K562 (cell line): ENCODE measurements around the gene PLPP6. TPM values are rescaled to one million over a fixed set of nuclear protein-coding genes. Genes with fewer than 3 reads are reported as not detected.

Source experiments
- ATAC-seq: fragments of 200-7000 bp; cut with Tn5 transposase; 3 replicates; pipeline ENCODE4 v1.9.1; 2020; ENCODE audit warnings: moderate library complexity
- BruUV-seq: library from RNA; stranded (reverse); fragments of 400-500 nt; replicated peaks from 2 replicates; lab custom pipeline; 2021; lab: Mats Ljungman, UMichigan
- CTCF ChIA-PET: fragments of 300-600 bp; formaldehyde crosslinking; extraction: SDS; loops from one replicate; lab custom pipeline; 2021; ENCODE audit warnings: low intra/inter-chr PET ratio; lab: Yijun Ruan, JAX
- POLR2A ChIA-PET: fragments of 300-600, 350-650 bp; sonication (Branson Sonifier 250); formaldehyde crosslinking; extraction: SDS; loops from one replicate; lab custom pipeline; 2021; ENCODE audit warnings: antibody characterized with exemption, inconsistent platforms; lab: Yijun Ruan, JAX
- DNase-seq, 4 experiments: peaks; one replicate each; pipeline versions ENCODE4 v3.0.0 to v3.0.0-alpha.2; 2011 to 2018; ENCODE audit warnings: low spot score in 3 of 4, mixed read lengths in 3 of 4; ENCODE audit errors: extremely low read depth in 1 of 4
- FAIRE-seq: peaks from 2 replicates; lab custom pipeline; 2011; peaks lifted over from hg19 to GRCh38; lab: Jason Lieb, UNC
- H2AFZ ChIP-seq: 2 replicates; pipeline ENCODE4 v1.6.0; 2011; ENCODE audit warnings: low read depth, low read length, control low read depth, inconsistent platforms
- H3K27ac ChIP-seq: fragments of 200-600 bp; 3 replicates; pipeline ENCODE4 v1.8.0; 2011; ENCODE audit warnings: low read depth, mild to moderate bottlenecking, control low read depth, inconsistent platforms, low read length, moderate library complexity, mixed read lengths; ENCODE audit errors: extremely low read depth
- H3K27me3 ChIP-seq, 2 experiments: fragments of 300-600 bp in 1 of 2; 2 replicates in 1 of 2; 3 replicates in 1 of 2; pipeline versions ENCODE4 v1.6.0 to v1.8.0; 2011; ENCODE audit warnings: inconsistent platforms in 2 of 2, low read length in 2 of 2, mild to moderate bottlenecking in 1 of 2, mixed read lengths in 1 of 2, moderate library complexity in 1 of 2; ENCODE audit not compliant: control insufficient read depth in 2 of 2, insufficient read depth in 2 of 2
- H3K36me3 ChIP-seq: fragments of 300-600 bp; 3 replicates; pipeline ENCODE4 v1.8.0; 2011; ENCODE audit warnings: mild to moderate bottlenecking, low read length, inconsistent platforms; ENCODE audit not compliant: control insufficient read depth, insufficient read depth
- H3K4me1 ChIP-seq, 2 experiments: fragments of 200-600 bp in 1 of 2; replicated peaks in 1 of 2; 2 replicates in 1 of 2; 3 replicates in 1 of 2; pipeline versions ENCODE4 v1.5.1 to v1.8.0; 2011; ENCODE audit warnings: inconsistent platforms in 2 of 2, low read length in 2 of 2, mild to moderate bottlenecking in 1 of 2, mixed read lengths in 1 of 2, moderate library complexity in 1 of 2; ENCODE audit not compliant: control insufficient read depth in 2 of 2, insufficient read depth in 2 of 2
- H3K4me2 ChIP-seq: 2 replicates; pipeline ENCODE4 v1.6.1; 2011; ENCODE audit warnings: low read length, control low read depth, inconsistent platforms, mixed read lengths; ENCODE audit not compliant: insufficient read depth
- H3K4me3 ChIP-seq: fragments of 200-600 bp; sonication (generic), shearing (Covaris generic); 2 replicates; pipeline ENCODE4 v1.5.1; 2016; ENCODE audit warnings: control low read depth, inconsistent platforms
- H3K79me2 ChIP-seq: fragments of 200-600 bp; 3 replicates; pipeline ENCODE4 v1.8.0; 2011; ENCODE audit warnings: low read length, inconsistent platforms; ENCODE audit not compliant: control insufficient read depth, insufficient read depth
- H3K9ac ChIP-seq, 2 experiments: 2 replicates each; pipeline versions ENCODE4 v1.6.0 to v1.6.1; 2011; ENCODE audit warnings: low read depth in 2 of 2, low read length in 2 of 2, control low read depth in 1 of 2, inconsistent platforms in 1 of 2, mild to moderate bottlenecking in 1 of 2, mixed read lengths in 1 of 2; ENCODE audit not compliant: insufficient read depth in 1 of 2
- H3K9me1 ChIP-seq: one replicate; pipeline ENCODE4 v1.6.0; 2011; ENCODE audit warnings: inconsistent platforms, mild to moderate bottlenecking, low read length, moderate library complexity; ENCODE audit not compliant: control insufficient read depth, insufficient read depth
- H3K9me3 ChIP-seq: replicated peaks from 2 replicates; pipeline ENCODE4 v1.5.1; 2011; ENCODE audit warnings: low read depth, low read length, inconsistent platforms; ENCODE audit not compliant: control insufficient read depth, insufficient read depth
- H4K20me1 ChIP-seq: replicated peaks from 2 replicates; pipeline ENCODE4 v1.6.1; 2011; ENCODE audit warnings: low read length, inconsistent platforms, mixed read lengths; ENCODE audit not compliant: control insufficient read depth, insufficient read depth
- ESRRB ChIP-seq: fragments of 250-450 bp; sonication (Bioruptor Pico); IDR thresholded peaks from 2 replicates; pipeline ENCODE4 v1.5.0; 2020; ENCODE audit warnings: mild to moderate bottlenecking, moderate library complexity, borderline replicate concordance
- ETS2 ChIP-seq: IDR thresholded peaks from 2 replicates; pipeline ENCODE4 v1.6.1; 2016; ENCODE audit warnings: borderline replicate concordance, missing genetic modification characterization, mild to moderate bottlenecking, moderate library complexity, missing compliant biosample characterization; ENCODE audit not compliant: poor library complexity, severe bottlenecking
- GTF3C2 ChIP-seq: IDR thresholded peaks from 3 replicates; pipeline ENCODE4 v1.6.1; 2011; ENCODE audit warnings: borderline replicate concordance, mild to moderate bottlenecking, moderate library complexity; ENCODE audit not compliant: insufficient read length; ENCODE audit errors: extremely low read depth
- HOMEZ ChIP-seq: fragments of 250-450 bp; sonication (Bioruptor Pico); IDR thresholded peaks from 2 replicates; pipeline ENCODE4 v1.4.0; 2020; ENCODE audit warnings: mild to moderate bottlenecking, moderate library complexity
- KAT8 ChIP-seq: fragments of 450-650 bp; IDR thresholded peaks from 2 replicates; pipeline ENCODE4 v1.6.1; 2016; ENCODE audit warnings: low read depth, mild to moderate bottlenecking
- NFXL1 ChIP-seq: fragments of 450-650 bp; formaldehyde crosslinking; IDR thresholded peaks from 2 replicates; pipeline ENCODE4 v1.4.0; 2021; ENCODE audit warnings: mild to moderate bottlenecking
- NUFIP1 ChIP-seq: fragments of 450-650 bp; IDR thresholded peaks from 2 replicates; pipeline ENCODE4 v1.6.1; 2018; ENCODE audit not compliant: partially characterized antibody
- RBM39 ChIP-seq: fragments of 200-400 bp; formaldehyde crosslinking; optimal IDR thresholded peaks from 2 replicates; pipeline ENCODE3; 2018; ENCODE audit warnings: low read depth, low read length
- SP1 ChIP-seq: sonication (generic); formaldehyde crosslinking; IDR thresholded peaks from 2 replicates; pipeline ENCODE4 v1.8.1; 2022; ENCODE audit warnings: mild to moderate bottlenecking, missing genetic modification reagents
- TAF9B ChIP-seq: fragments of 450-650 bp; IDR thresholded peaks from 2 replicates; pipeline ENCODE4 v1.6.1; 2018; ENCODE audit warnings: mild to moderate bottlenecking; ENCODE audit not compliant: partially characterized antibody
- TGIF2 ChIP-seq: sonication (generic); formaldehyde crosslinking; IDR thresholded peaks from 2 replicates; pipeline ENCODE4 v1.8.1; 2022; ENCODE audit warnings: mild to moderate bottlenecking, missing genetic modification reagents, moderate library complexity
- ZNF217 ChIP-seq: sonication (generic); formaldehyde crosslinking; IDR thresholded peaks from 2 replicates; pipeline ENCODE4 v1.8.0; 2022; ENCODE audit warnings: mild to moderate bottlenecking, missing genetic modification reagents
- ZNF830 ChIP-seq: fragments of 250-450 bp; sonication (Bioruptor Pico); IDR thresholded peaks from 2 replicates; pipeline ENCODE4 v1.5.0; 2021; ENCODE audit warnings: mild to moderate bottlenecking
- WGBS: fragments of 100-300 bp; shearing (Covaris generic); methylation state at CpG from one replicate; pipeline ENCODE4 v1.1.6; 2016; ENCODE audit warnings: low coverage, mixed read lengths; ENCODE audit not compliant: insufficient coverage; ENCODE audit errors: missing lambda C conversion rate; 5-methylcytosine and 5-hydroxymethylcytosine counted together
- in situ Hi-C: fragments of 300-500 bp; cut with MboI; formaldehyde crosslinking; loops from 4 replicates; pipeline ENCODE4 v1.15.0; 2018; ENCODE audit warnings: inconsistent platforms, mixed read lengths
- intact Hi-C: fragments of 100-400 bp; cut with micrococcal nuclease; formaldehyde crosslinking; loops from 2 replicates; pipeline ENCODE4 v1.14.2; 2022
- polyA plus RNA-seq, 8 experiments: library from polyadenylated mRNA; depleted of rRNA in 4 of 8; stranded (reverse) in 5 of 8; unstranded in 3 of 8; fragments of >200 nt; fragmentation: Nextera tagmentation in 2 of 8; fragmentation: Illumina TruSeq in 1 of 8; extraction: Ambion mirVana in 2 of 8; extraction: Trizol in 1 of 8; gene quantifications; 2 replicates each; pipeline versions ENCODE4 v1.2.1 to v1.2.3, GENCODE V29; 2011 to 2014; ENCODE audit warnings: inconsistent platforms in 1 of 8, missing spikeins in 1 of 8
- total RNA-seq, 7 experiments: library from RNA; depleted of rRNA in 6 of 7; stranded (reverse); fragments of >200 nt in 6 of 7; fragmentation: Illumina TruSeq in 2 of 7; extraction: Trizol in 2 of 7; gene quantifications; 2 replicates each; pipeline versions ENCODE4 v1.2.1 to v1.2.3, GENCODE V29; 2011 to 2021; ENCODE audit warnings: low replicate concordance in 1 of 7
- TF ChIP-seq, protein P1 (sequence below), 2 experiments: fragments of 450-650 bp in 1 of 2; IDR thresholded peaks; 2 replicates each; pipeline ENCODE4 v1.6.1; 2011 to 2017; ENCODE audit warnings: low read depth in 2 of 2, antibody characterized with exemption in 1 of 2, borderline replicate concordance in 1 of 2, low read length in 1 of 2, mild to moderate bottlenecking in 1 of 2, mixed read lengths in 1 of 2; ENCODE audit not compliant: control insufficient read depth in 1 of 2

PLPP6 gene
- total and polyA plus RNA-seq, 9 of the 15 experiments (the other 6 are each of a cell fraction or from before 2014, with no cell fraction given), result 1.9 to 8.9 (median 5.6) TPM

DNA sequence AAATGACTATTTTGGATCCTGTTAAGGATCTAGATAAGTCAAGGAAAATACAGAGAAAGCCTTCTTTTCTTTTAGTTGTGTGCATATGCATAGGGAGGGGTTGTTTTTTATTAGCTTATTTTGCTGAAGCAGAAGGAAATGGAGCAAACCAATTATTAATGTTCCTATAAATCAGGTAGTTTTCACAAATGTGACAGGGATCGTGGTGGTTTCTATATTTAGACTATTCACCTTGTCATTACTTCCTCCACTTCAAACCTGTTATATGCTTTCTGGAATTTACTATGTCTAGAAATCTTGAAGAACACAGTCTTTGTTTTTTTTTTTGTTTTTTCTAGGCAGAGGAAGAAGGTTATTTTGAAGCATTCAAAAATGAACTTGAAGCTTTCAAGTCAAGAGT, 39.4 kb downstream of the PLPP6 start (continued):
- no peak for TF ChIP-seq ESRRB (CRISPR knock-in tag)
- no peak for TF ChIP-seq RBM39
- no peak for TF ChIP-seq ZNF217
- TF ChIP-seq, all 486 proteins: peak for 0

DNA sequence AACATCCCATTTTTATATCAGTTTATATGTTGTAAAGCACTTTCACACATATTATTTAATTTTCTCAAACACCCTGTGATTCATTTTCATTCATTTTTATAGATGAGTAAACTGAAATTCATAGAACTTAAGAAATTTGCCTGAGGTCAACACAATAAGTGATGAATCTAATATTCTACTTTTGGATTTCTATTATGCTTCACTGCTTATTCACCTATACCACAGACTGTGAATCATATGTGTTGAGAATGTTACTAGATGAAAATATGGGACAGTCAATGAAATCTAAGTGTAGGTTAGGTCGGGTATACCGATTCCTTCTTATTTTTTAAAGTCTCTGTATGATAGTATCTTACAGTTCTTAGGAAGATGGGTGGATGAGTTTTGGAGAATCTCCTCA, 42.0 kb downstream of the PLPP6 start:
- ATAC-seq, result no peak
- no peak overlapping the region for H2AFZ ChIP-seq
- intact Hi-C loops, result no loop called here
- H3K4me1 ChIP-seq, result peaks cover 4% of the 10 kb centered on the region in 2 experiments; a peak in 1 of 5 replicates
- CTCF ChIA-PET, result no interaction called here
- 78% methylated on average over 2 of the region's 2 CpGs for WGBS
- no peak overlapping the region for H3K9ac ChIP-seq
- H3K4me2 ChIP-seq, result no peak overlapping the region
- no peaks in the 10 kb centered on the region for H3K9me3 ChIP-seq
- FAIRE-seq, result no peak
- POLR2A ChIA-PET, result interaction anchor here (1.2 kb wide), 1 partner anchor 8 kb away, joined by 3 read pairs; no protein-coding TSS in a partner anchor
- H3K27me3 ChIP-seq, result no peaks in the 10 kb centered on the region
- H3K36me3 ChIP-seq, result peaks cover 70% of the 10 kb centered on the region
- no peaks in the 10 kb centered on the region for H3K9me1 ChIP-seq
- in situ Hi-C loops, result no loop called here
- no TSS peak for BruUV-seq
- no peak overlapping the region for H3K4me3 ChIP-seq
- no peak for DNase-seq
- H4K20me1 ChIP-seq, result no peaks in the 10 kb centered on the region
- no peak overlapping the region for H3K27ac ChIP-seq
- no peaks in the 10 kb centered on the region for H3K79me2 ChIP-seq
- TF ChIP-seq TAF9B (no peak), ZNF830 (CRISPR knock-in tag) (no peak), KAT8 (no peak), NUFIP1 (no peak), ETS2 (tag) (no peak), SP1 (no peak), NFXL1 (CRISPR knock-in tag) (no peak), HOMEZ (CRISPR knock-in tag) (no peak), GTF3C2 (no peak), TGIF2 (CRISPR knock-in tag) (no peak)
- TF ChIP-seq, protein P1, sequence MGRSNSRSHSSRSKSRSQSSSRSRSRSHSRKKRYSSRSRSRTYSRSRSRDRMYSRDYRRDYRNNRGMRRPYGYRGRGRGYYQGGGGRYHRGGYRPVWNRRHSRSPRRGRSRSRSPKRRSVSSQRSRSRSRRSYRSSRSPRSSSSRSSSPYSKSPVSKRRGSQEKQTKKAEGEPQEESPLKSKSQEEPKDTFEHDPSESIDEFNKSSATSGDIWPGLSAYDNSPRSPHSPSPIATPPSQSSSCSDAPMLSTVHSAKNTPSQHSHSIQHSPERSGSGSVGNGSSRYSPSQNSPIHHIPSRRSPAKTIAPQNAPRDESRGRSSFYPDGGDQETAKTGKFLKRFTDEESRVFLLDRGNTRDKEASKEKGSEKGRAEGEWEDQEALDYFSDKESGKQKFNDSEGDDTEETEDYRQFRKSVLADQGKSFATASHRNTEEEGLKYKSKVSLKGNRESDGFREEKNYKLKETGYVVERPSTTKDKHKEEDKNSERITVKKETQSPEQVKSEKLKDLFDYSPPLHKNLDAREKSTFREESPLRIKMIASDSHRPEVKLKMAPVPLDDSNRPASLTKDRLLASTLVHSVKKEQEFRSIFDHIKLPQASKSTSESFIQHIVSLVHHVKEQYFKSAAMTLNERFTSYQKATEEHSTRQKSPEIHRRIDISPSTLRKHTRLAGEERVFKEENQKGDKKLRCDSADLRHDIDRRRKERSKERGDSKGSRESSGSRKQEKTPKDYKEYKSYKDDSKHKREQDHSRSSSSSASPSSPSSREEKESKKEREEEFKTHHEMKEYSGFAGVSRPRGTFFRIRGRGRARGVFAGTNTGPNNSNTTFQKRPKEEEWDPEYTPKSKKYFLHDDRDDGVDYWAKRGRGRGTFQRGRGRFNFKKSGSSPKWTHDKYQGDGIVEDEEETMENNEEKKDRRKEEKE (IDR thresholded peaks at IDR 0.05; ENCODE audit: borderline replicate concordance in 1 of 2, control insufficient read depth in 1 of 2, low read depth in 2 of 2, low read length in 1 of 2), result no peak
